ENCODE data around the gene ASGR2.

The ASGR2 gene

DNA sequence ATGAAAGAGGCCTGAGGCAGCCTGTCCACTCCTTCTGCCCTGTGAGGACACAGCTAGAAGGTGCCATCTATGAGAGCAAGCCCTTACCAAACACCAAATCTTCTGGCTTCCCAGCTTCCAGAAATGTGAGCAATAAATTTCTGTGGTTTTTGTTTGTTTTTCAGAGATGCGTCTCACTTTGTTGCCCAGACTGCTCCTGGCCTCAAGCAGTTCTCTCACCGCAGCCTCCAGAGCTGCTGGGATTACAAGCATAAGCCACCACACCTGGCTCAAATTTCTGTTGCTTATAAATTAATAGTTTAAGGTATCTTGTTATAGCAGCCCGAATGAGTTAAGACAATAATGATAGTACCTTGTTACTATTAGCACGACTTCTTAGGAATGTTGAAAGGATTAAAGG, 58.2 kb downstream of the ASGR2 start:
- Histone ChIP-seq H3K27ac (ENCODE audit: low read depth, low read length) (no peak overlapping the region), H3K36me3 (ENCODE audit: control insufficient read depth, insufficient read depth, low read length) (no peaks in the 10 kb centered on the region)

More for the DNA sequence above, 58.2 kb downstream of the ASGR2 start:
- no peaks in the 10 kb centered on the region for H3K4me1 ChIP-seq (ENCODE audit: control insufficient read depth, insufficient read depth, low read length)
- no peaks in the 10 kb centered on the region for H3K27me3 ChIP-seq (ENCODE audit: control insufficient read depth, insufficient read depth, low read length)
- no peak overlapping the region for H3K4me3 ChIP-seq (ENCODE audit: low read depth, low read length)
- no peak overlapping the region for H3K9ac ChIP-seq (ENCODE audit: low read depth, low read length)
- no peaks in the 10 kb centered on the region for H3K9me3 ChIP-seq (ENCODE audit: control insufficient read depth, insufficient read depth, low read length)

Measured in HUES48 (cell line).